ENCODE measurements around the gene MACROH2A1. TPM values are rescaled to one million over a fixed set of nuclear protein-coding genes. Genes with fewer than 3 reads are reported as not detected.

Gene MACROH2A1
- total RNA-seq, 1 donor: 337 TPM

GRCh38 chr5:135331612-135332011, 67.4 kb downstream of the MACROH2A1 start:
- Histone ChIP-seq H3K4me1 (ENCODE audit: insufficient read depth, low read length) (no peaks in the 10 kb centered on the region), H3K4me3 (ENCODE audit: low read length) (no peak overlapping the region), H3K9me3 (ENCODE audit: low read depth, low read length) (no peaks in the 10 kb centered on the region), H3K27me3 (ENCODE audit: insufficient read depth, low read length) (no peaks in the 10 kb centered on the region)

DNA sequence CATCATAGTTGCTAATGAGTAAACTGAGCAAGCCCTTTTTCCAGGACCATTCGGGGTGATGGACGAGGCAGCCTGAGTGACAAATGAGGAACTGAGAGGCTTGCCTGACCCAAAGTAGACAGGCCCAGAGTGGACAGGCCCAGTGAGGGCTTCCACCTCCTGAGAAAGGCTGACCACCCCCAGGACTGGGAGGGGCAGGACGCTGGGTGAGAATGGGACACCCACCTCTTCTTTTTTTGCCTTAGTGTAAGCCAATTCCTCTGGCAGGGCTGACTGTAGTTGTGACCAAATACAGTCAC, 68.3 kb downstream of the MACROH2A1 start:
- no peaks in the 10 kb centered on the region for H3K27me3 ChIP-seq (ENCODE audit: insufficient read depth, low read length)
- H3K4me3 ChIP-seq (ENCODE audit: low read length): no peak overlapping the region
- no peaks in the 10 kb centered on the region for H3K4me1 ChIP-seq (ENCODE audit: insufficient read depth, low read length)
- no peaks in the 10 kb centered on the region for H3K9me3 ChIP-seq (ENCODE audit: low read depth, low read length)

GRCh38 chr5:135329913-135330797, 68.9 kb downstream of the MACROH2A1 start:
- H3K4me1 ChIP-seq (ENCODE audit: insufficient read depth, low read length): peaks cover under 1% of the 10 kb centered on the region
- no peaks in the 10 kb centered on the region for H3K27me3 ChIP-seq (ENCODE audit: insufficient read depth, low read length)
- no peak overlapping the region for H3K4me3 ChIP-seq (ENCODE audit: low read length)
- no peaks in the 10 kb centered on the region for H3K9me3 ChIP-seq (ENCODE audit: low read depth, low read length)

DNA sequence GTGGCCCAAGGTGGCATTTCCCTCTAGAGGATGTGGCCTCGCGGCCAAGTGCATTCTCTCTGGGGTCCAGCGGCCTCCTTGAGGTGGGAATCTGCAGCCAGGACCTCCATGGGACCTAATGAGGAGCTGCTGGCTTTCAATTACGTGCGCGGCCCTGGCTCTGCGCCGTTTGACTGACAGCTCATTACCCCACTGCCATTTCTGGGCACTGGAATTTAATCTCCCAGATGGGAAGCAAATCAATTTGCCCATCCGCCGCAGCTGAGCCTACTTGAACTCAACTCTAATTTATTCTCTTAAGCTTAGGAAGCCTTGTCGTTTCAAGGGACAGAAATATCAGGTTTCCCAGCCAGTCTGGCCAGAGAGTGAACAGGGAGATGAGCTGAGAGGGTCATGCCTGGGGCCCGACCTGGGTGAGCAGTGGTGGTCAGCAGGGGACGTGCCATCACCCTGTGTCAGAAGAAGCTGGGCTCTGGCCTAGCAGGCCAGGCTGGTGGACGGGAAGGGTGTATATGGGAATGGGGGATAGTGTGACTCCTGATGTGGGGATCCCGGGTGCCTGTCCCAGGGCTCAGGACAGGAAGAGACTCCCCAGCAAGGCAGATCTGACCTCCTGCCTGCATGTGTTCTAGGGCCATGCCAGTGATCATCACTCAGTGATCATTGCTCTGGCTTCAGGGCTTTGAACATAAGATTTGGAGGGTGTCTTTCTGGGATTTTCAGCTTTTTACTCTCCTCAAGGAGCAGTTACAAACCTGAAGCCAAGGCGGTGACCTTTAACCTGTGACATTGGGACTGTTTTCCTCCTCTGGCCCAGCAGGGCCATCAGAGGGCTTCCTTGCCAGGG, 69.7 kb downstream of the MACROH2A1 start:
- Histone ChIP-seq H3K4me1 (ENCODE audit: insufficient read depth, low read length) (peaks cover 5% of the 10 kb centered on the region), H3K9me3 (ENCODE audit: low read depth, low read length) (no peaks in the 10 kb centered on the region), H3K4me3 (ENCODE audit: low read length) (no peak overlapping the region), H3K27me3 (ENCODE audit: insufficient read depth, low read length) (no peaks in the 10 kb centered on the region)

GRCh38 chr5:135328128-135328687, 70.8 kb downstream of the MACROH2A1 start:
- Histone ChIP-seq H3K27me3 (ENCODE audit: insufficient read depth, low read length) (no peaks in the 10 kb centered on the region), H3K4me1 (ENCODE audit: insufficient read depth, low read length) (peaks cover 5% of the 10 kb centered on the region), H3K4me3 (ENCODE audit: low read length) (no peak overlapping the region), H3K9me3 (ENCODE audit: low read depth, low read length) (no peaks in the 10 kb centered on the region)

DNA sequence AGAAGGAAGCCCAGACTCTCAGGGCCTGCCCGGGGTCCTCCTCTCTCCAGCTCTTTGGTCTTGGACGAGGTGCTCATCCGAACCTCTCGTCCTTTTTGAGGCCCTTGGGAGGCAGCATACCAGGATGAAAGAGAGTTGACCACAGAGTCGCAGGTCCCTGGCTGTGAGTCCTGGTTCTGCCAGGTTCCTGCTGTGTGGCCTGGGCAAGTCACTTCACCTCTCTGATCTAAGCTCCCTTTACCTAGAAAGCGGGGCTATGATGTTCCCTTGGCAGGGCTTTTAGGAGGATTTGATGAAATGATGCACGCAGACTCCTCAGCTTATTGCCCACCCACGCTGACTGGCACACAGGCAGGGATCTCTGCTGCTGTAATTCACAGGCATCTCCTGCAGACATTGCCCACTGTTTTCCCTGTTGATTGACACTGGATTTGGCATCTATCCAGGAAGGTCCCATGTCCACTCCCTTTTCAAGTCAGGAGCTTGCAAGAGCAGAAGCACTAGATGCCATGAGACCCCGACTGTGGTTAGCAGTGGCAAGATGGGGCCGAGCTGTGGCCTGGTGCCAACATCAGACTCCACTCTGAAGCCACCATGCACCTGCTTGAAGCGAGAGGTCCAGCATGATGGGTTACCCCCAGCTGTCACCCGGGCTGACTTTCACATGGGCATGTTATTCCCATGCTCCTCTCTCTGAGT, 71.5 kb downstream of the MACROH2A1 start:
- Histone ChIP-seq H3K4me1 (ENCODE audit: insufficient read depth, low read length) (peaks cover 5% of the 10 kb centered on the region), H3K4me3 (ENCODE audit: low read length) (no peak overlapping the region), H3K27me3 (ENCODE audit: insufficient read depth, low read length) (no peaks in the 10 kb centered on the region), H3K9me3 (ENCODE audit: low read depth, low read length) (no peaks in the 10 kb centered on the region)

- Histone ChIP-seq H3K9me3 (ENCODE audit: low read depth, low read length) (no peaks in the 10 kb centered on the region), H3K4me3 (ENCODE audit: low read length) (no peak overlapping the region), H3K4me1 (ENCODE audit: insufficient read depth, low read length) (peaks cover 5% of the 10 kb centered on the region), H3K27me3 (ENCODE audit: insufficient read depth, low read length) (no peaks in the 10 kb centered on the region)
Observed at GRCh38 chr5:135326296-135327254, 72.5 kb downstream of the MACROH2A1 start.

DNA sequence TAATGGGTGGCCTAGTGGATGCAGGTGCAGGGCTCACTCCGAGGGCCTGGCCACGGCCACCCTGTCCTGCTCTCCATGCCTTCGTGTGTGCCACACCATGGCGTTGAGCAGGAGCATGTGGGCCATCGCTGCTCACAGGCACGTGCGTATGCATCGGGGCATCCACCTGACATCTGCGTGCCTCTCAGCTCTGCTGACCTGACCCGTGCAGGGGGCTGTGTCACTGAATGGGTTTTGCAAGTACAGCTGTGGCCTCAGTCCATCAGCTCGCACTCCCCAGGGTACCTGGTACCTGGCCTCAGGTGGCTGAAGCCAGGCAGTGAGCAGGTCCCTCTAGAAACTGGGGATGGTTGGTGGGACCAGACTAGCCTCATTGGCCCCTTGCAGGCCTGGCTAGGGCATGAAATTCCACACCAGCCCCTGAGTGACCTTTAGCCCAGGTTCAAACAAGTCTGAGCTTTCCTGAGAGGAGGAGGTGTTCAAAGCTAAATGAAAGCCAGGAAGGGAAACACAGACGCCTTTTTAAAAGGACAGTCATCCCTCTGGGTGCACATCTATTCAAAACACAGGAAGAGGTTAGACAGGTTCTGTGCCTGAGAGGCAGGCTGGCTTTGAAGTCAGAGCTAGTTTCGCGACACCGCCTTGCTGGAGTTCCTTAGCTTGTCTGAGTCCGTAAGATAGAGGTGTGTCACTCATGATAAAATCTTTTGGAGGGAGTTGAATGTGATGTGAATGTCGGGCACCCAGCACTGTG, 74.0 kb downstream of the MACROH2A1 start:
- H3K4me3 ChIP-seq (ENCODE audit: low read length): no peak overlapping the region
- H3K4me1 ChIP-seq (ENCODE audit: insufficient read depth, low read length): peaks cover 5% of the 10 kb centered on the region
- H3K9me3 ChIP-seq (ENCODE audit: low read depth, low read length): no peaks in the 10 kb centered on the region
- H3K27me3 ChIP-seq (ENCODE audit: insufficient read depth, low read length): no peaks in the 10 kb centered on the region

DNA sequence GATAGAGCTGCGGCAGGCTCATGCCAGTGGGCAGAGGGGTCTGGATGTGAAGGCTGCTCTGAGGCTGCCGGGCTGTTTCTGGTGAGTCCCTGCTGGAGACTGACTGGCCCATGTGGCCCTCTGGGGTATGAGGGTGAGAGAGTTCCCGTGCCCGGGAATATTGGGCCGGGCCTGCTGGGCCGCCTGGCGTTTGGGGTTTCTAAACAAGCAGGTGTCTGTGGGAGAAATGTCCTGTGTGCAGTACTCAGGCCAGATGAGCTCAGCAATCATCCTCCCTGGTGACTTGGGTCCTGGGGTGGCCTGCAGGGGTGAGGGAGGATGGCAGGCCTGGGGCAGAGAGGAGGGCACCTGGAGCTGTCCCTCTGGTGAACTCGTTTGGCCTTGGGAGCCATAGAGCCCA, 74.9 kb downstream of the MACROH2A1 start:
- H3K4me1 ChIP-seq (ENCODE audit: insufficient read depth, low read length): peaks cover 5% of the 10 kb centered on the region
- H3K4me3 ChIP-seq (ENCODE audit: low read length): no peak overlapping the region
- no peaks in the 10 kb centered on the region for H3K9me3 ChIP-seq (ENCODE audit: low read depth, low read length)
- no peaks in the 10 kb centered on the region for H3K27me3 ChIP-seq (ENCODE audit: insufficient read depth, low read length)

DNA sequence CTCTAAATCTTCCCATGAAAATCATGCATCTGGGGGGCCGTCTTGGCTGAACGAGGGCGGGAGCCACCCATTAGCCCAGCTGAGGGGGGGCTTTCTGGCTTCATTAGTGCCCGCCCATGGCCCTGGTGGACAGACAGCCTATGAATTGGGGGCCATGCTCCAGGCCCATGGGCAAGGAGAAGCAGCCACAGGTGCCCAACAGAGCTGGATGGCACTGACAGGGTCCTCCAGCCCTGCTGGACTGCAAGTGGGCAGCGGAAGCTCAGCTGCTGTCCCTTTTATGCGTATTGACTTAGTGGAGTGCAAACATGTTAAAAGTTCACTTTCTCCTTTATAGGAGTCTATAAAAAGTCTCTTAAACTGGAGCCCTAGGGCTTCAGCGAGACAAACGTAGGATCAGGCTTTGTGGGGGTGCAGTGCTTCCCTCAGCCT, 75.3 kb downstream of the MACROH2A1 start:
- H3K4me3 ChIP-seq (ENCODE audit: low read length): no peak overlapping the region
- H3K9me3 ChIP-seq (ENCODE audit: low read depth, low read length): no peaks in the 10 kb centered on the region
- H3K27me3 ChIP-seq (ENCODE audit: insufficient read depth, low read length): no peaks in the 10 kb centered on the region
- H3K4me1 ChIP-seq (ENCODE audit: insufficient read depth, low read length): peaks cover 5% of the 10 kb centered on the region

- Histone ChIP-seq H3K4me3 (ENCODE audit: low read length) (no peak overlapping the region), H3K4me1 (ENCODE audit: insufficient read depth, low read length) (peaks cover 5% of the 10 kb centered on the region), H3K27me3 (ENCODE audit: insufficient read depth, low read length) (no peaks in the 10 kb centered on the region), H3K9me3 (ENCODE audit: low read depth, low read length) (no peaks in the 10 kb centered on the region)
Observed at GRCh38 chr5:135323227-135323626, 75.8 kb downstream of the MACROH2A1 start.

DNA sequence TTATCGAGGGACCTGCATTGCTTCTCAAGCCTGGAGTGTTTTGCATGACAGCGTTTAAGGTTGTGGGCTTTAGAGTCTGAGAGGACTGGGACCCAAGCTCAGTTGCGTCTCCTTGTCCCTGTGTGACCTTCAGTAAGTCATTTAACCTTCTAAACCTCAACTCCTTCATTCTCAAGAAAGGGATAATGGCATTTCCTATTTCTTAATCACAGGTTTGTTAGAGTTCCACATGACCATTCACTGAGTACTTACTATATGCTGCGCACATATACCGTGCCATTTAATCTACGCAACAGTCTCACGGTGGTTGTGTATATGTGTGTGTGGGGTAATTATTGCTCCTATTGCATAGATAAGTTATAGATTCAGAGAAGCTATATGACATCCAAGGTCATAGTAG, 76.3 kb downstream of the MACROH2A1 start:
- no peaks in the 10 kb centered on the region for H3K9me3 ChIP-seq (ENCODE audit: low read depth, low read length)
- no peaks in the 10 kb centered on the region for H3K27me3 ChIP-seq (ENCODE audit: insufficient read depth, low read length)
- H3K4me1 ChIP-seq (ENCODE audit: insufficient read depth, low read length): peaks cover 5% of the 10 kb centered on the region
- H3K4me3 ChIP-seq (ENCODE audit: low read length): no peak overlapping the region

- Histone ChIP-seq H3K9me3 (ENCODE audit: low read depth, low read length) (no peaks in the 10 kb centered on the region), H3K4me3 (ENCODE audit: low read length) (no peak overlapping the region), H3K27me3 (ENCODE audit: insufficient read depth, low read length) (no peaks in the 10 kb centered on the region), H3K4me1 (ENCODE audit: insufficient read depth, low read length) (peaks cover 5% of the 10 kb centered on the region)
Observed at GRCh38 chr5:135322271-135322670, 76.8 kb downstream of the MACROH2A1 start.
